Osteocyte (in vitro differentiated cells): Measurements from ENCODE around the gene FBN1. TPM values are rescaled to one million over a fixed set of nuclear protein-coding genes. Genes with fewer than 3 reads are reported as not detected.

Source experiments
- DNase-seq: peaks from one replicate; pipeline ENCODE4 v3.0.0; 2021; ENCODE audit warnings: mixed read lengths; ENCODE audit not compliant: unreplicated experiment; ENCODE audit errors: extremely low spot score
- H3K27ac Mint-ChIP-seq: one replicate; pipeline ENCODE4 v1.8.0; 2021; ENCODE audit warnings: mild to moderate bottlenecking, mixed read lengths; ENCODE audit not compliant: unreplicated experiment
- H3K27me3 Mint-ChIP-seq: one replicate; pipeline ENCODE4 v1.8.0; 2021; ENCODE audit warnings: mixed read lengths; ENCODE audit not compliant: unreplicated experiment
- H3K36me3 Mint-ChIP-seq: one replicate; pipeline ENCODE4 v1.8.0; 2021; ENCODE audit warnings: mixed read lengths; ENCODE audit not compliant: unreplicated experiment
- H3K4me1 Mint-ChIP-seq: one replicate; pipeline ENCODE4 v1.8.0; 2021; ENCODE audit warnings: mixed read lengths; ENCODE audit not compliant: unreplicated experiment
- H3K4me3 Mint-ChIP-seq: one replicate; pipeline ENCODE4 v1.8.0; 2021; ENCODE audit warnings: mild to moderate bottlenecking, moderate library complexity, mixed read lengths; ENCODE audit not compliant: unreplicated experiment
- H3K9me3 Mint-ChIP-seq: one replicate; pipeline ENCODE4 v1.8.0; 2021; ENCODE audit warnings: mixed read lengths; ENCODE audit not compliant: unreplicated experiment
- CTCF ChIP-seq: fragments of 200-600 bp; sonication (generic); IDR thresholded peaks from 2 replicates; pipeline ENCODE4 v1.5.0; 2021; ENCODE audit warnings: antibody characterized with exemption, mild to moderate bottlenecking, moderate library complexity
- total RNA-seq: library from RNA; stranded (reverse); gene quantifications from 2 replicates; pipeline ENCODE4 v1.2.1, GENCODE V29; 2021

Gene FBN1
- total RNA-seq, 1 donor from 2014 or later: 1,012 TPM

GRCh38 chr15:48619446-48619845, 26.1 kb downstream of the FBN1 start:
- Mint-ChIP-seq H3K27ac (peak overlapping the region; percentile 45), H3K4me3 (no peak overlapping the region), H3K4me1 (peaks cover 82% of the 10 kb centered on the region), H3K9me3 (no peaks in the 10 kb centered on the region), H3K27me3 (no peaks in the 10 kb centered on the region), H3K36me3 (peaks cover 36% of the 10 kb centered on the region)
- no peak for DNase-seq
- no peak for TF ChIP-seq CTCF

GRCh38 chr15:48617619-48618018, 27.9 kb downstream of the FBN1 start:
- peaks cover 85% of the 10 kb centered on the region for H3K4me1 Mint-ChIP-seq
- H3K4me3 Mint-ChIP-seq: no peak overlapping the region
- TF ChIP-seq CTCF: no peak
- DNase-seq: no peak
- no peaks in the 10 kb centered on the region for H3K9me3 Mint-ChIP-seq
- H3K27ac Mint-ChIP-seq: peak overlapping the region; percentile 86
- peaks cover 49% of the 10 kb centered on the region for H3K36me3 Mint-ChIP-seq
- no peaks in the 10 kb centered on the region for H3K27me3 Mint-ChIP-seq

GRCh38 chr15:48616216-48616615, 29.3 kb downstream of the FBN1 start:
- peaks cover 83% of the 10 kb centered on the region for H3K4me1 Mint-ChIP-seq
- no peaks in the 10 kb centered on the region for H3K9me3 Mint-ChIP-seq
- no peak for DNase-seq
- H3K36me3 Mint-ChIP-seq: peaks cover 57% of the 10 kb centered on the region
- no peak for TF ChIP-seq CTCF
- no peaks in the 10 kb centered on the region for H3K27me3 Mint-ChIP-seq
- peak overlapping the region; percentile 19 for H3K4me3 Mint-ChIP-seq
- peak overlapping the region; percentile 52 for H3K27ac Mint-ChIP-seq

GRCh38 chr15:48614051-48614450, 31.5 kb downstream of the FBN1 start:
- H3K27me3 Mint-ChIP-seq: no peaks in the 10 kb centered on the region
- no peak for DNase-seq
- H3K4me3 Mint-ChIP-seq: no peak overlapping the region
- H3K9me3 Mint-ChIP-seq: no peaks in the 10 kb centered on the region
- H3K27ac Mint-ChIP-seq: peak overlapping the region; percentile 72
- peaks cover 78% of the 10 kb centered on the region for H3K4me1 Mint-ChIP-seq
- H3K36me3 Mint-ChIP-seq: peaks cover 62% of the 10 kb centered on the region
- no peak for TF ChIP-seq CTCF

DNA sequence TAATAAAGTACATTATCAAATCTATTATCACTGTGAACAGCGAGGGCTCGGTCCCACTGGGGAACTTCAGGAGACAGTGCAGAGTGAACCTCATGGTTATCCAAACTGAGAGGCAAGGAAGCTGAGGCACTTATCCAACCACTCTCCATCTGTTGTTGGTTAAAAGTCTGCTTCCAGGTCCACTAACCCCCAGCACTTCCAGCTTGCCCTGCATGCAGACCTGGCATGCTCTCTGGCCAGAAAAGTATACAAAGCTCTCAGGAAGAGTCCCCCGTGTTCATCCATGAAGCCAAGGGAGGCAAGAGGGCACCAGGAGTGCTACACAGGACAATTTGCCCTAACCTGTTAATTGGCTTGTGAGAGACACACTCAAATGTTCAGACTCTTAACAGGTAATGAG, 36.0 kb downstream of the FBN1 start:
- H3K27ac Mint-ChIP-seq: peak overlapping the region; percentile 79
- H3K9me3 Mint-ChIP-seq: no peaks in the 10 kb centered on the region
- no peaks in the 10 kb centered on the region for H3K27me3 Mint-ChIP-seq
- peaks cover 90% of the 10 kb centered on the region for H3K36me3 Mint-ChIP-seq
- peaks cover 54% of the 10 kb centered on the region for H3K4me1 Mint-ChIP-seq
- DNase-seq: no peak
- no peak overlapping the region for H3K4me3 Mint-ChIP-seq
- no peak for TF ChIP-seq CTCF
